Fibroblast of villous mesenchyme (primary cell): Measurements from ENCODE around the gene MRPL55. TPM values are rescaled to one million over a fixed set of nuclear protein-coding genes. Genes with fewer than 3 reads are reported as not detected.
A peak's percentile ranks its signal among the peaks of the same experiment; 100 is the strongest.

Source experiments
- DNase-seq: peaks from one replicate; pipeline ENCODE4 v3.0.0-alpha.2; 2010; ENCODE audit warnings: low read depth
- H3K4me3 ChIP-seq: 2 replicates; pipeline ENCODE4 v1.5.1; 2011; ENCODE audit warnings: low read depth, mild to moderate bottlenecking, low read length
- CTCF ChIP-seq: IDR thresholded peaks from 2 replicates; pipeline ENCODE4 v1.5.1; 2012; ENCODE audit warnings: low read depth, mild to moderate bottlenecking, low read length; ENCODE audit not compliant: insufficient read depth
- total RNA-seq: library from RNA; depleted of rRNA; stranded (reverse); fragments of >200 nt; gene quantifications from 2 replicates; pipeline ENCODE4 v1.2.3, GENCODE V29; 2012

The MRPL55 gene
- 39.3 and 48.0 TPM in 2 replicates for total RNA-seq

GRCh38 chr1:228109073-228109961 is at the start of gene MRPL55:
TSS of gene MRPL55 (minus strand) at chr1:228109299. CDS start at chr1:228108260, 1,039 bp downstream.
- peak; percentile 97 for DNase-seq
- peak within 1 kb of the TSS; percentile 98 for H3K4me3 ChIP-seq
- TF ChIP-seq CTCF, result no peak

- DNase-seq, result no peak
- no peak for TF ChIP-seq CTCF
- H3K4me3 ChIP-seq, result no peak overlapping the region
Measured at GRCh38 chr1:228158151-228159007, 49.3 kb upstream of the MRPL55 start.

GRCh38 chr1:228157729-228158126 is 48.6 kb upstream of the MRPL55 start:
- no peak overlapping the region for H3K4me3 ChIP-seq
- no peak for DNase-seq
- no peak for TF ChIP-seq CTCF

GRCh38 chr1:228156941-228157728 is 48.0 kb upstream of the MRPL55 start:
- DNase-seq, result no peak
- no peak overlapping the region for H3K4me3 ChIP-seq
- TF ChIP-seq CTCF, result no peak

GRCh38 chr1:228156515-228156881 is 47.4 kb upstream of the MRPL55 start:
- no peak overlapping the region for H3K4me3 ChIP-seq
- no peak for TF ChIP-seq CTCF
- no peak for DNase-seq

- TF ChIP-seq CTCF, result no peak
- DNase-seq, result no peak
- H3K4me3 ChIP-seq, result no peak overlapping the region
Measured at GRCh38 chr1:228155596-228156514, 46.8 kb upstream of the MRPL55 start.
